H1 (cell line): ENCODE data around the gene ARHGAP10. TPM values are rescaled to one million over a fixed set of nuclear protein-coding genes. Genes with fewer than 3 reads are reported as not detected.

Experiments used
- BACH1 ChIP-seq: IDR thresholded peaks from 2 replicates; pipeline ENCODE4 v1.6.1; 2012; ENCODE audit warnings: low read length, improper control_type of control experiment
- BRCA1 ChIP-seq: IDR thresholded peaks from 2 replicates; pipeline ENCODE4 v1.6.1; 2012; ENCODE audit warnings: low read depth, low read length, improper control_type of control experiment
- CBX5 ChIP-seq: fragments of 300-800, 300-1000 bp; sonication (generic); IDR thresholded peaks from 2 replicates; pipeline ENCODE4 v1.7.1; 2016; ENCODE audit warnings: antibody characterized with exemption, low read length, low read depth
- CHD2 ChIP-seq: IDR thresholded peaks from 2 replicates; pipeline ENCODE4 v1.6.1; 2012; ENCODE audit warnings: low read length, improper control_type of control experiment
- FOSL1 ChIP-seq: IDR thresholded peaks from 2 replicates; pipeline ENCODE4 v1.6.1; 2011; ENCODE audit warnings: mild to moderate bottlenecking, low read depth, low read length, moderate library complexity; ENCODE audit not compliant: insufficient read depth
- GTF2F1 ChIP-seq: IDR thresholded peaks from 2 replicates; pipeline ENCODE4 v1.6.1; 2012; ENCODE audit warnings: low read depth, low read length, improper control_type of control experiment, borderline replicate concordance
- JUND ChIP-seq: IDR thresholded peaks from 2 replicates; pipeline ENCODE4 v1.6.1; 2011; ENCODE audit warnings: mild to moderate bottlenecking, improper control_type of control experiment, low read length
- KDM1A ChIP-seq: fragments of 200-600, 300-600 bp; sonication (generic); IDR thresholded peaks from 2 replicates; pipeline ENCODE4 v1.7.1; 2016; ENCODE audit warnings: mild to moderate bottlenecking, low read length, borderline replicate concordance
- KDM4A ChIP-seq: IDR thresholded peaks from one replicate; pipeline ENCODE4 v1.7.1; 2012; ENCODE audit warnings: low read depth, mild to moderate bottlenecking, moderate library complexity, low read length, inconsistent platforms; ENCODE audit not compliant: severe bottlenecking
- KDM5A ChIP-seq: fragments of 200-600 bp; IDR thresholded peaks from 2 replicates; pipeline ENCODE4 v1.7.1; 2012; ENCODE audit warnings: mild to moderate bottlenecking, low read length, inconsistent platforms, mixed read lengths
- MAFK ChIP-seq: IDR thresholded peaks from 2 replicates; pipeline ENCODE4 v1.6.1; 2012; ENCODE audit warnings: low read depth, mild to moderate bottlenecking, improper control_type of control experiment, low read length
- POLR2A ChIP-seq, 2 experiments: IDR thresholded peaks; 1 replicate in 1 of 2; 2 replicates in 1 of 2; pipeline ENCODE4 v1.6.1; 2011; ENCODE audit warnings: low read depth in 2 of 2, low read length in 2 of 2, mild to moderate bottlenecking in 2 of 2; ENCODE audit errors: control extremely low read depth in 1 of 2
- POLR2AphosphoS5 ChIP-seq: IDR thresholded peaks from 2 replicates; pipeline ENCODE4 v1.6.1; 2011; ENCODE audit warnings: low read depth, low read length
- POU5F1 ChIP-seq: IDR thresholded peaks from 2 replicates; pipeline ENCODE4 v1.6.1; 2011; ENCODE audit warnings: low read depth, mild to moderate bottlenecking, low read length, moderate library complexity
- RAD21 ChIP-seq, 2 experiments: IDR thresholded peaks in 1 of 2; conservative IDR thresholded peaks in 1 of 2; 2 replicates each; pipeline ENCODE4 v1.6.1; 2011; ENCODE audit warnings: low read depth in 2 of 2, low read length in 2 of 2, improper control_type of control experiment in 1 of 2, inconsistent platforms in 1 of 2, mild to moderate bottlenecking in 1 of 2, moderate library complexity in 1 of 2
- RXRA ChIP-seq: IDR thresholded peaks from 2 replicates; pipeline ENCODE4 v1.6.1; 2011; ENCODE audit warnings: low read depth, mild to moderate bottlenecking, low read length, moderate library complexity; ENCODE audit not compliant: insufficient read depth
- SAP30 ChIP-seq: fragments of 300-600 bp; sonication (generic); IDR thresholded peaks from 2 replicates; pipeline ENCODE4 v1.7.1; 2012; ENCODE audit warnings: low read length, moderate library complexity, mild to moderate bottlenecking, inconsistent platforms; ENCODE audit not compliant: insufficient read depth, insufficient replicate concordance
- SIRT6 ChIP-seq: IDR thresholded peaks from one replicate; pipeline ENCODE4 v1.7.1; 2012; ENCODE audit warnings: low read length, inconsistent platforms
- SP2 ChIP-seq: IDR thresholded peaks from 2 replicates; pipeline ENCODE4 v1.6.1; 2012; ENCODE audit warnings: mild to moderate bottlenecking, low read length, inconsistent platforms
- SP4 ChIP-seq: IDR thresholded peaks from 2 replicates; pipeline ENCODE4 v1.6.1; 2012; ENCODE audit warnings: low read length, inconsistent platforms
- SUZ12 ChIP-seq: fragments of 200-600 bp; sonication (generic); IDR thresholded peaks from 2 replicates; pipeline ENCODE4 v1.6.1; 2012; ENCODE audit warnings: mild to moderate bottlenecking, inconsistent platforms, low read length, moderate library complexity, mixed read lengths
- TAF7 ChIP-seq: optimal IDR thresholded peaks from 2 replicates; pipeline ENCODE3; 2011; ENCODE audit warnings: low read depth, mild to moderate bottlenecking, inconsistent platforms, low read length, moderate library complexity, borderline replicate concordance
- TCF12 ChIP-seq: IDR thresholded peaks from 2 replicates; pipeline ENCODE4 v1.6.1; 2011; ENCODE audit warnings: low read depth, mild to moderate bottlenecking, low read length
- YY1 ChIP-seq: IDR thresholded peaks from 2 replicates; pipeline ENCODE4 v1.6.1; 2011; ENCODE audit warnings: low read depth, mild to moderate bottlenecking, low read length
- ZNF274 ChIP-seq: IDR thresholded peaks from 2 replicates; pipeline ENCODE4 v1.7.0; 2012; ENCODE audit warnings: low read length, borderline replicate concordance; ENCODE audit errors: extremely low read depth
- polyA plus RNA-seq, 7 experiments: library from polyadenylated mRNA; depleted of rRNA in 3 of 7; stranded (reverse) in 5 of 7; unstranded in 2 of 7; fragments of >200 nt in 5 of 7; fragments of 200-250 nt in 2 of 7; gene quantifications; 1 replicate in 5 of 7; 2 replicates in 1 of 7; 4 replicates in 1 of 7; pipeline versions ENCODE4 v1.2.1 to v1.2.3, GENCODE V29; 2011 to 2013; ENCODE audit warnings: missing spikeins in 2 of 7, mixed read lengths in 2 of 7
- total RNA-seq: library from RNA; stranded (reverse); fragmentation: NEBNext Ultra II Directional; extraction: Animal tissue kit (Norgen Biotek cat#: 25700); gene quantifications from 2 replicates; pipeline ENCODE4 v1.2.1, GENCODE V29; 2021

The ARHGAP10 gene
- total and polyA plus RNA-seq, 2 of the 8 experiments (the other 6 are each of a cell fraction or from before 2014, with no cell fraction given) = 3.7 to 6.1 TPM

- peak; percentile 9 for TF ChIP-seq TAF7
- no peak for TF ChIP-seq MAFK
- no peak for TF ChIP-seq ZNF274
- TF ChIP-seq KDM1A = no peak
- no peak for TF ChIP-seq KDM5A
- no peak for TF ChIP-seq FOSL1
- TF ChIP-seq SAP30 = peak; percentile 12
- TF ChIP-seq RXRA = no peak
- TF ChIP-seq SUZ12 = no peak
- no peak for TF ChIP-seq GTF2F1
- no peak; the same call in 1 of the 2 replicates for TF ChIP-seq SP4
- TF ChIP-seq RAD21 (IDR thresholded peaks at IDR 0.05 in 1 of 2, conservative IDR thresholded peaks at IDR 0.05 in 1 of 2; ENCODE audit: low read depth in 2 of 2, low read length in 2 of 2) = no peak
- no peak for TF ChIP-seq POU5F1
- TF ChIP-seq CHD2 = peak; percentile 16; the same call in 1 of the 2 replicates
- TF ChIP-seq TCF12 = 0 out of 2 replicates have a peak, but pooled peaks have one; percentile 24
- TF ChIP-seq SP2 = no peak
- TF ChIP-seq KDM4A = peak; percentile 84
- TF ChIP-seq POLR2AphosphoS5 = peak; percentile 88
- no peak for TF ChIP-seq CBX5
- TF ChIP-seq YY1 = no peak
- peak; percentile 71 to 92 for TF ChIP-seq POLR2A (IDR thresholded peaks at IDR 0.05; ENCODE audit: control extremely low read depth in 1 of 2, low read depth in 2 of 2, low read length in 2 of 2)
- TF ChIP-seq BRCA1 = no peak
- peak; percentile 55; the same call in 1 of the 2 replicates for TF ChIP-seq BACH1
- TF ChIP-seq SIRT6 = no peak
- no peak for TF ChIP-seq JUND
Measured at GRCh38 chr4:147683717-147684700, 47.9 kb upstream of the ARHGAP10 start, which contains the start of gene PRMT9 (continued).
